Vagina (tissue), 2 donors: ENCODE results near the gene TTI1.

Experiments used
- POLR2A ChIP-seq, 2 donors: fragments of 450-650 bp; IDR thresholded peaks; one replicate each; pipeline ENCODE4 v1.6.1; 2017; ENCODE audit warnings: antibody characterized with exemption in 2 of 2, mild to moderate bottlenecking in 2 of 2, moderate library complexity in 2 of 2
- POLR2AphosphoS5 ChIP-seq, 2 donors: sonication (generic); formaldehyde crosslinking; IDR thresholded peaks; one replicate each; pipeline ENCODE4 v1.9.0; 2017; ENCODE audit warnings: antibody characterized with exemption in 2 of 2, mild to moderate bottlenecking in 2 of 2, low read depth in 1 of 2; ENCODE audit not compliant: insufficient read depth in 1 of 2
- TF ChIP-seq, protein P1 (sequence below), 3 experiments: fragments of 450-650 bp in 2 of 3; fragments of 200-600 bp in 1 of 3; sonication (generic) in 1 of 3; IDR thresholded peaks; one replicate each; pipeline ENCODE4 v1.5.1; 2017 to 2019; ENCODE audit warnings: antibody characterized with exemption in 3 of 3, mild to moderate bottlenecking in 2 of 3, moderate library complexity in 2 of 3

DNA sequence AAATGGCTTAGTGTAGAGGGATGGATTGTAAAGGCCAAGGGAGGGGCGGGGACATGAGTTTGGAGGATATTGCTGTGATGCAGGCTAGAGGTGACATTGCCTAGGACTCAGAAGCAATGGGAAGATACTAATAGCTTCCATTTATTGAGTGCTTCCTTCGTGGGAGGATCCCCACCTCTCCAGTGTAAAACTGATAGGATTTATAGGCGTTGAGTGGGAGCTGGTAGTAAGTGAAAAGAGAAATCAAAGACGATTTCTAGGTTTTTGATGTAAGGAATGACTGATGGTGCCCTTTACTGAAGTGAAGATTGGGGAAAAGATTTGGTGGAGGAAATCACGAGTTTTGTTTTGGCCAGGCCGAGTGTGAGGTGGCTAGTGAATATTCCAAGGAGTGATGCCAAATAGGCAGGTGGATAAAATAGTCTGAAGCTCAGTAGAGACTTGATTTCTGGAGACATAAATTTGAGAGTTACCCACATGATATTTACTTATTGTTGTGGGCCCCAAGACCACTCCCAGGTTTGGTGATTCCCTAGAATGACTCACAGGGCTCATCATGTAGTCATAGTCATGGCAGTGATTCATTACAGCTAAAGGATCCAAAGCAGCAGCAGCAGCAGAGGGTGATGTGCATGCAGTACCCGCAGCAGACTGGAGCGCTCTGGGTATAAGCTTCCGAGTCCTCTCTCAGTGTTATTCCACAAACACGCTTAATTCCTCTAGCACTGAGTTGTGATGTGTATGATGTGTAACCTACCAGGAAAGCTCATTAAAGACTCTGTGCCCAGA is 10.4 kb upstream of the TTI1 start:
- TF ChIP-seq, protein P1, sequence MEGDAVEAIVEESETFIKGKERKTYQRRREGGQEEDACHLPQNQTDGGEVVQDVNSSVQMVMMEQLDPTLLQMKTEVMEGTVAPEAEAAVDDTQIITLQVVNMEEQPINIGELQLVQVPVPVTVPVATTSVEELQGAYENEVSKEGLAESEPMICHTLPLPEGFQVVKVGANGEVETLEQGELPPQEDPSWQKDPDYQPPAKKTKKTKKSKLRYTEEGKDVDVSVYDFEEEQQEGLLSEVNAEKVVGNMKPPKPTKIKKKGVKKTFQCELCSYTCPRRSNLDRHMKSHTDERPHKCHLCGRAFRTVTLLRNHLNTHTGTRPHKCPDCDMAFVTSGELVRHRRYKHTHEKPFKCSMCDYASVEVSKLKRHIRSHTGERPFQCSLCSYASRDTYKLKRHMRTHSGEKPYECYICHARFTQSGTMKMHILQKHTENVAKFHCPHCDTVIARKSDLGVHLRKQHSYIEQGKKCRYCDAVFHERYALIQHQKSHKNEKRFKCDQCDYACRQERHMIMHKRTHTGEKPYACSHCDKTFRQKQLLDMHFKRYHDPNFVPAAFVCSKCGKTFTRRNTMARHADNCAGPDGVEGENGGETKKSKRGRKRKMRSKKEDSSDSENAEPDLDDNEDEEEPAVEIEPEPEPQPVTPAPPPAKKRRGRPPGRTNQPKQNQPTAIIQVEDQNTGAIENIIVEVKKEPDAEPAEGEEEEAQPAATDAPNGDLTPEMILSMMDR (IDR thresholded peaks at IDR 0.05) = no peak
- TF ChIP-seq POLR2A (IDR thresholded peaks at IDR 0.05) (no peak), POLR2AphosphoS5 (IDR thresholded peaks at IDR 0.05; ENCODE audit: insufficient read depth in 1 of 2, low read depth in 1 of 2) (no peak)
